ENCODE data around the gene FRZB. TPM values are rescaled to one million over a fixed set of nuclear protein-coding genes. Genes with fewer than 3 reads are reported as not detected.
A peak's percentile ranks its signal among the peaks of the same experiment; 100 is the strongest.
"Not testable (repeated sequence)": the region's sequence is repeated elsewhere in the genome, so short reads cannot be mapped to it uniquely, and the experiment has no call there.

Gene FRZB
- total RNA-seq, 2 donors from 2014 or later: not detected

DNA sequence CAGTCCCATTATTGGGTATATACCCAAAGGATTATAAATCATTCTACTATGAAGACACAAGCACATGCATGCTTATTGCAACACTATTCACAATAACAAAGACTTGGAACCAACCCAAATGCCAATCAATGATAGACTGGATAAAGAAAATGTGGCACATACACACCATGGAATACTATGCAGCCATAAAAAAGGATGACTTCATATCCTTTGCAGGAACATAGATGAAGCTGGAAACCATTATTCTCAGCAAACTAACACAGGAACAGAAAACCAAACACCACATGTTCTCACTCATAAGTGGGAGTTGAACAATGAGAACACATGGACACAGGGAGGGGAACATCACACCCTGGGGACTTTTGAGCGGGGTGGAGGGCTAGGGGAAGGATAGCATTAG, 13.7 kb upstream of the FRZB start:
- H3K27me3 Mint-ChIP-seq (ENCODE audit: low read depth); H3K27ac Mint-ChIP-seq; ATAC-seq (replicated peaks in 1 of 2); H3K4me3 Mint-ChIP-seq; H3K4me1 Mint-ChIP-seq (ENCODE audit: low read depth); DNase-seq; H3K36me3 Mint-ChIP-seq (ENCODE audit: insufficient read depth in 2 of 2): not testable (repeated sequence)
- H3K9me3 Mint-ChIP-seq: peaks cover 4 to 10% of the 10 kb centered on the region in 2 donors

DNA sequence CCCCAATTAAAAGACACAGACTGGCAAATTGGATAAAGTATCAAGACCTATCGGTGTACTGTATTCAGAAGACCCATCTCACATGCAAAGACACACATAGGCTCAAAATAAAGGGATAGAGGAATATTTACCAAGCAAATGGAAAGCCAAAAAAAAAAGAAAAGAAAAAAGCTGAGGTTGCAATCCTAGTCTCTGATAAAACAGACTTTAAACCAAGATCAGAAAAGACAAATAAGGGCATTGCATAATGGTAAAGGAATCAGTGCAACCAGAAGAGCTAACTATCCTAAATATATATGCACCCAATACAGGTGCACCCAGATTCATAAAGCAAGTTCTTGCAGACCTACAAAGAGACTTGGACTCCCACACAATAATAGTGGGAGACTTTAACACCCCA, 10.2 kb upstream of the FRZB start:
- not testable (repeated sequence) for ATAC-seq (replicated peaks in 1 of 2); DNase-seq

DNA sequence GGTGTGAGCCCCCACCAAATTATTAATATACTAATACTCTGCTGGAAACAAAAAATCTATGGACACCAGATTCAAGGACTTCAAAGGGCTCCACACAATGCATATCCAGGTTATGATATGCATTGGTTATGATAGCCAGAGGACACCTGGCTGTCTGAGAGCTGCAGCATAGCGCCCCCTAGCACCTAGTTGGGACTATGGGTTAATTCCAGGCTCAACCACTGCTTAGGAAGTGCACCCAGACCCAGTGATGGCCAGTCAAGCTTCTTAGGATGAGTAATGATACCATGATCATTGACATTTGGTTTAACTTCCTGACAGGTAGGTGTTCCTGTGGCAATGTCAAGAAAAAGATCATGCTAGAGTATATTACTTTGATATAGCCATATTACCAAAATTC, 3.8 kb upstream of the FRZB start:
- H3K27me3 Mint-ChIP-seq (ENCODE audit: low read depth): peaks cover 56% of the 10 kb centered on the region
- peaks cover 4% of the 10 kb centered on the region in 2 donors for H3K36me3 Mint-ChIP-seq (ENCODE audit: insufficient read depth in 2 of 2)

More for the DNA sequence above, 10.2 kb upstream of the FRZB start:
- not testable (repeated sequence) for H3K27ac Mint-ChIP-seq; H3K4me3 Mint-ChIP-seq; H3K27me3 Mint-ChIP-seq (ENCODE audit: low read depth); H3K36me3 Mint-ChIP-seq (ENCODE audit: insufficient read depth in 2 of 2); H3K4me1 Mint-ChIP-seq (ENCODE audit: low read depth)
- peaks cover 7 to 14% of the 10 kb centered on the region in 2 donors for H3K9me3 Mint-ChIP-seq

DNA sequence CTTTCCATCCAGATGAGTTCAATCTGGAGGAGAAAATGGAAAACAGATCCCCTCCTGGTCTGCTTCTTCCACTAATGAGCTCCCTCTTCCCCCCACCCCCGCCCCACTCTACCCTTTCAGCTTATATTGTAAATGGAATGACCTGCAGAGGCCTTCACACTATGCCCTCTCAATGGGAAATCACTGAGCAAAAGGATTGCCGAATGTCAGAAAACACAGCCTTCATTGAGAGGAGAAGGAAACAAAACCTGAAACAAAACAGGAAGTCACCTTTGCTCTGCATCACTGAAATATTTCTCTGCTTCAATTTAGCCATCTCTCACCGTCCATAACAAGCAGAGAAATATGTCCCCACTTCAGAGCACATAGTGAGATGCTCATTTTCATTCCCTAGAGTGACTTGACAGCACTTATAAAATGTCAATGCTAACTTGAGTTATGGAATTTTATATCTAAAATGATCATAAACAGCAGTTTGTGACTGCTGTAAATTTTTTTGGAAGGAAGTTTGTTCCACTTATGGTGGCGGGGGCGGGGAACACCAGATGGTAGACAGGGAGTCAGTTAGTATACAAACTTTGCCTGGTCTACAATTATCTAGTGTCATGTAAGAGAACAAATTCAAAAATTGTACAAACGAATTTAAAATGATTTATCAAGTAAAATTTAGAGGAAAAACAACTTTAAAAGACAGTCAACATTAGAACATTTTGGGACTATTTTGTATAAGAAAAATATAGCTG, 1.8 kb upstream of the FRZB start:
- Mint-ChIP-seq H3K9me3 (peaks cover 0 to 3% of the 10 kb centered on the region in 2 donors), H3K36me3 (ENCODE audit: insufficient read depth in 2 of 2) (peaks cover 0 to 4% of the 10 kb centered on the region in 2 donors), H3K27me3 (ENCODE audit: low read depth) (peaks cover 75% of the 10 kb centered on the region), H3K27ac (no peak overlapping the region), H3K4me3 (peak overlapping the region in 1 of 2 donors; percentile 32), H3K4me1 (ENCODE audit: low read depth) (peaks cover 21% of the 10 kb centered on the region)
- ATAC-seq (replicated peaks in 1 of 2) (no peak), DNase-seq (no peak)

More for the DNA sequence above, 3.8 kb upstream of the FRZB start:
- ATAC-seq (replicated peaks in 1 of 2) (peak in 1 of 2 donors; percentile 23), DNase-seq (peak; percentile 12 to 15)
- H3K9me3 Mint-ChIP-seq: peaks cover 3 to 4% of the 10 kb centered on the region in 2 donors
- no peak overlapping the region for H3K27ac Mint-ChIP-seq
- no peak overlapping the region for H3K4me3 Mint-ChIP-seq
- peaks cover 21% of the 10 kb centered on the region for H3K4me1 Mint-ChIP-seq (ENCODE audit: low read depth)

DNA sequence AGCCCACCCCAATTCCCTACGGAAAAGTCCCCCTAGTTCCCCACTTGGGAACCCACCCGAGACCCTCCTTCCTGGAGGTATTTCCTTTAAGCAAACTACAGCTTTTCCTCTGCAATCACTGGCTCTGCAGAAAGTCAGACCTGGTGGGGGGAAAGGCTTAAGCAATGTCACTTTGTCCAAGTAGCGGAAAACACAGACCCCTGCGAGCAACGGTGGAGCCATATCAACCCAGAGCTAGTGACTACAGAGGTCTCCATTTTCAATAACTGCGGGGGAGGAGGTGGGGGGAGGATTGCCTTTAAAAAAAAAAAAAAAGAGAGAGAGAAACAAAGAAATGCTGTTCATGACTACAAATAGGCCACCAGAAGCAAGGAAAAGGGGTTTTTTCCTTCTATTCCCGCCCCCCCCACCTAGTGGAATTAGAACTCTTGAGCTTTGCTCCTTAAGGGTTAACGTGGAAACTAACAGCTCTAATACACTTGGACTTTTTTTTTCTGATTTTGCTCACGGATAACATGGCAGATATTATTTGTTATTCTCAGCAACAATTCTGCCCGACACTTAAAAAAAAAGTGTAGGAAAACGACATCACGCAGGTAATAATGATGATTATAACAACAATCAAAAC, 1.1 kb upstream of the FRZB start:
- H3K9me3 Mint-ChIP-seq: no peaks in the 10 kb centered on the region
- DNase-seq (no peak), ATAC-seq (replicated peaks in 1 of 2) (no peak)
- H3K27me3 Mint-ChIP-seq (ENCODE audit: low read depth): peaks cover 75% of the 10 kb centered on the region
- H3K36me3 Mint-ChIP-seq (ENCODE audit: insufficient read depth in 2 of 2): peaks cover 0 to 4% of the 10 kb centered on the region in 2 donors
- H3K27ac Mint-ChIP-seq: no peak overlapping the region
- H3K4me1 Mint-ChIP-seq (ENCODE audit: low read depth): peaks cover 21% of the 10 kb centered on the region
- H3K4me3 Mint-ChIP-seq: peak overlapping the region; percentile 58 to 86

DNA sequence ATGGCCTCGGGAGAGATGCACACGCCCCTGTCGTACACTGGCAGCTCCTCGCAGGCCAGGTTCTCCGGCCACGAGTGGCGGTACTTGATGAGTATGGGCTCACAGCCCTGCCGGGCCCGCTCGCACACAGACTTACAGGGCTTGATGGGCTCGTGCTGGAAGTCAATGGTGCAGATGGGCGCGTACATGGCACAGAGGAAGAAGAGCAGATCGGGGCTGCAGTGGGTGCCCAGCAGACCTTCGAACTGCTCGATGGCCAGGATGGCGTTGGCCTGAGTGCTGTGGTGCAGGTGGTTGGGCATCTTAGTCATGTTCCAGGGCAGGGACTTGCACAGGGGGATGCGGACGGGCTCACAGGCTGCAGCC, 359 bp downstream of the FRZB start:
- DNase-seq: no peak
- peaks cover 21% of the 10 kb centered on the region for H3K4me1 Mint-ChIP-seq (ENCODE audit: low read depth)
- peaks cover 0 to 4% of the 10 kb centered on the region in 2 donors for H3K36me3 Mint-ChIP-seq (ENCODE audit: insufficient read depth in 2 of 2)
- H3K27me3 Mint-ChIP-seq (ENCODE audit: low read depth): peaks cover 76% of the 10 kb centered on the region
- no peak overlapping the region for H3K27ac Mint-ChIP-seq
- no peaks in the 10 kb centered on the region for H3K9me3 Mint-ChIP-seq
- peak; percentile 41 to 43 for ATAC-seq (replicated peaks in 1 of 2)
- peak overlapping the region; percentile 58 to 86 for H3K4me3 Mint-ChIP-seq

DNA sequence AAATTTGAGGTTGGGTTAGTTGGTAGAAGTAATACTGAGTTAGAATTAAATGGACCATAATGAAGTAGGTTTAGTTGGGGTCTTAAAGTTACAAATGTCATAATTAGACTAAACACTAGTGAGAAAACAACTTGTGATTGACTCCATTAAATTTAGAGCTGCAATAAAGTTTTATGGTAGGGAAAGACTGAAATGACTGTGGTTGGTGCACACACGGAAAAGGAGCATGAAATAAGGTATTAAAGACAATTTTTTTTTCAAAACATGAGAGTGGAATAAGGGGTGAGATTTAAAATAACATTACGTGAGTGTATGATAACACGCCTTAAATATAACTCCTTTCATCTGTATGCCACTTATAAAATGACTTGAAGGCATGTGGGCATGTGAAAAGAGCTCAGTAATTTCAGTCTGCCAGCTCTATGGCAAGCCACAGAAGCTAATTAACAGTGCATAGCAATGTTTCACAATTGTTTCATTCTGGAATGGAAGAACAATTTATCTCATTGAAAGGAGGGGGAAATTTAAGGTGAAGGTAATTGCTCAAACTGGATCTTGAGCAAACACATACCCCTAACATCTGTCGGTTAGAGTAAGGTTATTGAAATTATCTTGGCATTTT, 1.4 kb downstream of the FRZB start:
- no peak overlapping the region for H3K27ac Mint-ChIP-seq
- ATAC-seq (replicated peaks in 1 of 2) (no peak), DNase-seq (no peak)
- H3K4me1 Mint-ChIP-seq (ENCODE audit: low read depth): peaks cover 21% of the 10 kb centered on the region
- peaks cover 80% of the 10 kb centered on the region for H3K27me3 Mint-ChIP-seq (ENCODE audit: low read depth)
- H3K36me3 Mint-ChIP-seq (ENCODE audit: insufficient read depth in 2 of 2): peaks cover 0 to 4% of the 10 kb centered on the region in 2 donors
- peaks cover 0 to 2% of the 10 kb centered on the region in 2 donors for H3K9me3 Mint-ChIP-seq
- peak overlapping the region in 1 of 2 donors; percentile 58 for H3K4me3 Mint-ChIP-seq

DNA sequence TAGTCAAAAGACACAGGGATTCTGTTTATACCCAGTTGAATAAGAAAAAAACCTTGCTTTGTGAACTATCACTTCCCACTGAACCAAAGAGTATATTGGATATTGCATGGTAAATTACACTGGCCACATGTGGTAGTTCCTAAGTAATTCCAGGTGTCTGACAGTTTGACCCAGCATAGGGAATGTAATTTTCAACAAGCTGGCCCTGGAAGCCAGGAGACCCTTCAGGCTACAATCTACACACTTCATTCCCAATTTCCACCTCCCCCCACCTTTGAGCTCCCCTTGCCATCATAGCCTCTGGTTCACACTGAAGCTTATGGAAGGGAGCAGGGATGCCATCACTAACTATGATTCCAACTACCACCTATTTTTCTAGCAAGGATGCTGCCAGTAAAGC, 2.8 kb downstream of the FRZB start:
- Mint-ChIP-seq H3K36me3 (ENCODE audit: insufficient read depth in 2 of 2) (peaks cover 0 to 4% of the 10 kb centered on the region in 2 donors), H3K4me1 (ENCODE audit: low read depth) (peaks cover 21% of the 10 kb centered on the region), H3K9me3 (peaks cover 0 to 2% of the 10 kb centered on the region in 2 donors), H3K27me3 (ENCODE audit: low read depth) (peaks cover 71% of the 10 kb centered on the region), H3K4me3 (no peak overlapping the region), H3K27ac (no peak overlapping the region)
- DNase-seq (no peak), ATAC-seq (replicated peaks in 1 of 2) (no peak)

DNA sequence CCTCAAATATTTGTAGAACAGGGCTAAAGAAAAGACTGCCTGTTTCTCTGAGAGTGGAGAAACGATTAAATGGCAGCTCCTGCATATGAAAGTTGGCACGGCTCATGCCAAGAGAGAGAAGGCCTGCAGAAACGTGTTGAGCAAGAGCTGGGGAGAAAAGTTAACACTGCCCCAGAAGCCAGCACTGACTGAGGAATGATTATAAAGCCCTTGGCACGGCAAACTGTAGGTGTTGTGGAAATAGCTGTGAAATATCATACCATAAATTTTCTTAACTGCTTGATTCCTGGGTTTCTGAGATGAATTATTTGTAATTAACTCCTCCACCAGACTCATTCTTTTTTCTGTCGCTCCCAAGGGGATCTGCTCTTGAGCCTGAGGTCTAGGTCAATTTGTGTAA, 4.3 kb downstream of the FRZB start:
- peaks cover 0 to 4% of the 10 kb centered on the region in 2 donors for H3K36me3 Mint-ChIP-seq (ENCODE audit: insufficient read depth in 2 of 2)
- H3K27ac Mint-ChIP-seq: no peak overlapping the region
- H3K4me3 Mint-ChIP-seq: no peak overlapping the region
- ATAC-seq (replicated peaks in 1 of 2): no peak
- H3K4me1 Mint-ChIP-seq (ENCODE audit: low read depth): peaks cover 17% of the 10 kb centered on the region
- H3K27me3 Mint-ChIP-seq (ENCODE audit: low read depth): peaks cover 56% of the 10 kb centered on the region
- peaks cover 0 to 2% of the 10 kb centered on the region in 2 donors for H3K9me3 Mint-ChIP-seq
- DNase-seq: no peak

DNA sequence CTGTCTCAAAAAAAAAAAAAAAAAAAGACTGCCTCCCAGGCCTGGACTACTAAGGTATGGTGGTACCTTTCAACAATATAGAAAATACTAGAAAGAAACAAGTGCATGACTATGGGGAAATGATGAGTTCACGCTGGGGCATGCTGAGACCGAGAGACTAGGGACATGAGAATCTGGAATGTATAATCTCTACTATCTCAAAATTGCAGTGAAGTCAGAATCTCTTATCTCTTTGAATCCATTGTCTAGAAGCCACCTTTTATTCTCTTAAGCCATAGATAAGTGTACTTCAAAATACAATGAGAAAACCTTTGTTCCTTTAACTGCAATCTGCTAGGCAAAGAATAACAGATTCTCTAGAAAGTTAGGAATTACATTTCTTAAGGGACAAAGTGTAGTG, 5.6 kb downstream of the FRZB start:
- DNase-seq: no peak
- Mint-ChIP-seq H3K4me3 (no peak overlapping the region), H3K9me3 (peaks cover 0 to 2% of the 10 kb centered on the region in 2 donors), H3K27me3 (ENCODE audit: low read depth) (peaks cover 45% of the 10 kb centered on the region), H3K36me3 (ENCODE audit: insufficient read depth in 2 of 2) (peaks cover 0 to 2% of the 10 kb centered on the region in 2 donors), H3K27ac (no peak overlapping the region), H3K4me1 (ENCODE audit: low read depth) (peaks cover 4% of the 10 kb centered on the region)
- ATAC-seq (replicated peaks in 1 of 2): no peak

DNA sequence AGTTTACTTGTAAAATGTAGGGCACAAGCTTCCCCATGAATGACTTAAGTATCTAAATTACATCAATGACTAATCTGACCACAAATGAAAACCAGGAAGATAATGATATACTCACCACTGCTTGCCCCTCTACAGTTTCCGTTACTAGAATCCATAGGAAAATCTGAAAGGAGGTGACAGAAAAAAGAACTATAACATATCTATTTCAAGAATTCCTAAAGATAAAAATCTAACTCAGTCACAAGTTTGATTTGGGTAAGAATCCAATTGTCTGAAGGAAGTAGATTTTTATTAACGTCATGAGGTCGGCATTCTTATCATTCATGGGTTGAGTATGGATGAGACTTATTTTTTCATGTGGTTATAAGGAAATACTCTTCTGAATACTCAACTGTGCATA, 7.8 kb downstream of the FRZB start:
- no peaks in the 10 kb centered on the region for H3K36me3 Mint-ChIP-seq (ENCODE audit: insufficient read depth in 2 of 2)
- peaks cover 36% of the 10 kb centered on the region for H3K27me3 Mint-ChIP-seq (ENCODE audit: low read depth)
- no peak overlapping the region for H3K27ac Mint-ChIP-seq
- ATAC-seq (replicated peaks in 1 of 2): no peak
- H3K4me1 Mint-ChIP-seq (ENCODE audit: low read depth): no peaks in the 10 kb centered on the region
- peaks cover 0 to 2% of the 10 kb centered on the region in 2 donors for H3K9me3 Mint-ChIP-seq
- DNase-seq: no peak
- H3K4me3 Mint-ChIP-seq: no peak overlapping the region

DNA sequence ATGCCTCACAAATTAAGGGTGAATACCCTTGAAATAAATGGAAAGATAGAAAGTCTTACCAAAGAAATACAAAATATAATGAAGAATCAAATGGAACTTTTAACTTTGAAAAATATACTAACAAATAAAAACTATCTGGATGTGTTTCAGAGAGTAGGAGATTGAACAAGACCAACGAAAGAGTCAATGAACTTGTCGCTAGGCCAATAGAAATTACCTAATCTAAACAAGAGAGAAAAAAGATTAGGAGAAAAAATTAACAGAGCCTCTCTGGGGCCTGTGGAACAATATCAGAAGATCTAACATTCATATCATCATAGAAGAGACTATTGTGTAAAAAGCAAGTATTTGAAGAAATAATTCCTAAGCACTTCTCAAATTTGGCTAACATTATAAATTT, 11.1 kb downstream of the FRZB start:
- H3K4me1 Mint-ChIP-seq (ENCODE audit: low read depth): no peaks in the 10 kb centered on the region
- DNase-seq (no peak), ATAC-seq (replicated peaks in 1 of 2) (no peak)
- H3K9me3 Mint-ChIP-seq: peaks cover 0 to 2% of the 10 kb centered on the region in 2 donors
- H3K27ac Mint-ChIP-seq: no peak overlapping the region
- H3K36me3 Mint-ChIP-seq (ENCODE audit: insufficient read depth in 2 of 2): no peaks in the 10 kb centered on the region
- H3K27me3 Mint-ChIP-seq (ENCODE audit: low read depth): peaks cover 23% of the 10 kb centered on the region
- H3K4me3 Mint-ChIP-seq: no peak overlapping the region

DNA sequence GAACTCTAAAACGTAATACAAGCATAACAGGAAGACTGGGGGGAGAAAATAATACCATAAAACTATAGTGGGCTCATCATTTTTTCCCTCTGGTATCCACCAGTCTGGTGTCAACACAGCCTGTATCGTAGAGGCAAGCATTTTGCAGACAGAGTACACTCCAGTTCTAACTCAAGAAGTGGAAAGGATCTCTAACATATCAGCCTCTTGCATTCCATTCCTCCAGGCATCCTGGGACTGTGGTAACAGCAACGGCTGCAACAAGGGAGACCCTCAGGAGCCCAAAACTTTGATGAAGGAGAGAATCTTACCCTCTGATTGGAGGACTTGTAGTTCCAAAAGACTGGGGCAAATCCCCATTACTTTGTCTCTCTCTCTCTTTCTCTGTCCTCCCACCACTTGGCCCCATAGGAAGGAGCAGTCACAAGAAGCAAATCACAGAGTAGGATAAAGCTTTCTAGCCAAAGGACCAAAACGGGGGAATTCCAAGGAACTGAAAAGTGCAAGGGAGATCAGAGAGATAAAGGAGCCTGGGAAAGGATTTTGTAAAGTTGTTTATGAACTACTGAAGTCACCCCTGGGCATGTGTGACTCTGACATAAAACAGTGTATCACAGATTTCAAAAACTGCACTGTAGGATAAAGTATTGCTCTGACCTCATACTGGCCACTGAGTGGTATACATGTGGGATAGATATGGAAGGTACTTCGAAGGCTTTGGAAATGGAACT, 11.9 kb downstream of the FRZB start:
- Mint-ChIP-seq H3K9me3 (no peaks in the 10 kb centered on the region), H3K27me3 (ENCODE audit: low read depth) (peaks cover 19% of the 10 kb centered on the region), H3K36me3 (ENCODE audit: insufficient read depth in 2 of 2) (no peaks in the 10 kb centered on the region), H3K4me3 (no peak overlapping the region), H3K4me1 (ENCODE audit: low read depth) (no peaks in the 10 kb centered on the region), H3K27ac (no peak overlapping the region)
- DNase-seq: no peak
- no peak for ATAC-seq (replicated peaks in 1 of 2)

All from activated T-cell treated with anti-CD3 and anti-CD28 coated beads, Interleukin-2, amount 50 U/mL, for 72 hours (primary cell).